Measurements from ENCODE around the gene CEMIP2. TPM values are rescaled to one million over a fixed set of nuclear protein-coding genes. Genes with fewer than 3 reads are reported as not detected.
"Not testable (repeated sequence)": the region's sequence is repeated elsewhere in the genome, so short reads cannot be mapped to it uniquely, and the experiment has no call there.

The CEMIP2 gene, protein sequence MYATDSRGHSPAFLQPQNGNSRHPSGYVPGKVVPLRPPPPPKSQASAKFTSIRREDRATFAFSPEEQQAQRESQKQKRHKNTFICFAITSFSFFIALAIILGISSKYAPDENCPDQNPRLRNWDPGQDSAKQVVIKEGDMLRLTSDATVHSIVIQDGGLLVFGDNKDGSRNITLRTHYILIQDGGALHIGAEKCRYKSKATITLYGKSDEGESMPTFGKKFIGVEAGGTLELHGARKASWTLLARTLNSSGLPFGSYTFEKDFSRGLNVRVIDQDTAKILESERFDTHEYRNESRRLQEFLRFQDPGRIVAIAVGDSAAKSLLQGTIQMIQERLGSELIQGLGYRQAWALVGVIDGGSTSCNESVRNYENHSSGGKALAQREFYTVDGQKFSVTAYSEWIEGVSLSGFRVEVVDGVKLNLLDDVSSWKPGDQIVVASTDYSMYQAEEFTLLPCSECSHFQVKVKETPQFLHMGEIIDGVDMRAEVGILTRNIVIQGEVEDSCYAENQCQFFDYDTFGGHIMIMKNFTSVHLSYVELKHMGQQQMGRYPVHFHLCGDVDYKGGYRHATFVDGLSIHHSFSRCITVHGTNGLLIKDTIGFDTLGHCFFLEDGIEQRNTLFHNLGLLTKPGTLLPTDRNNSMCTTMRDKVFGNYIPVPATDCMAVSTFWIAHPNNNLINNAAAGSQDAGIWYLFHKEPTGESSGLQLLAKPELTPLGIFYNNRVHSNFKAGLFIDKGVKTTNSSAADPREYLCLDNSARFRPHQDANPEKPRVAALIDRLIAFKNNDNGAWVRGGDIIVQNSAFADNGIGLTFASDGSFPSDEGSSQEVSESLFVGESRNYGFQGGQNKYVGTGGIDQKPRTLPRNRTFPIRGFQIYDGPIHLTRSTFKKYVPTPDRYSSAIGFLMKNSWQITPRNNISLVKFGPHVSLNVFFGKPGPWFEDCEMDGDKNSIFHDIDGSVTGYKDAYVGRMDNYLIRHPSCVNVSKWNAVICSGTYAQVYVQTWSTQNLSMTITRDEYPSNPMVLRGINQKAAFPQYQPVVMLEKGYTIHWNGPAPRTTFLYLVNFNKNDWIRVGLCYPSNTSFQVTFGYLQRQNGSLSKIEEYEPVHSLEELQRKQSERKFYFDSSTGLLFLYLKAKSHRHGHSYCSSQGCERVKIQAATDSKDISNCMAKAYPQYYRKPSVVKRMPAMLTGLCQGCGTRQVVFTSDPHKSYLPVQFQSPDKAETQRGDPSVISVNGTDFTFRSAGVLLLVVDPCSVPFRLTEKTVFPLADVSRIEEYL (N-terminal part only)
- polyA plus RNA-seq (ENCODE audit: insufficient read length in 4 of 4): 10 to 100 TPM; 24.6 to 31.8 (median 27.5) TPM

DNA sequence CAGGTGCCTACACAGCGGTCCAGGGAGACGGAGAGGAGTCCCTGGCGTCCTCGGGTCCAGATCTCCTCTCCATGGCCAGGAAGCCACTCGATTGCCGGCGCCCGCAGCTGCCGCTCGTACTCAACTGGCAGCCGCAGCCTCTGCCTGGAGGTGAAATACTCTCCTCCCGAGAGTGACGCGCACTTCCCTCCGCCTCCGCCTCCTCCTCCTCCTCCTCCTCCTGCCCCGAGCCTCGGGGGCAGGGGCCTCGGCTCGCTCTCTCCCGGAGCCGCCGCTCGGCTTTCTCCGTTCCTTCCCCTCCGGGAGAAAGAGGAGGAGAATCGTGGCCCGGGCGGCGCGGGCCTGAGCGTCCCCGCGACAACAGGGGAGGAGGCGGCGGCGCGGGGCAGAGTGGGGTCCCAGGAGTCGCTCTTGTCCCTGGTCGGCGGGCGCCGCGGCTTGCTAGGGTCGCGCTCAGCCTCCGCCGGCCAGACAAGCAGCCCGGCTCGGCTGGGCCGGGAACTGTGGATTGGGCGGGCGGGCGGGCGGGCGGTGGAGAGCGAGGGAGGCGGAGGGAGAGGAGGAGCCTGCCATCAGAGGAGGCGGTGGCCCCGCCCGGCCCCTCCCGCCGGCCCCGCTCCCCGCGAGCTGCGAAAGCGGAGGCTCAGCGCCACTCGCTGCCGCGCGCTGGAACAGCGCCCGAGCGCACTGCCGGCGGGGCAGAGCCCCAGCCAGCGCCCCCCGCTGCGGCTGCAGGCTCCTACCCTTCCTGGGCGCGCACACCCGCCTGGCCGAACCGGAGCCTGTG, at the start of gene CEMIP2:
CEMIP2 (minus strand) TSS at position 126 of the 787 bp plus-strand sequence. CDS start 18,140 bp downstream, outside the sequence.
- peak; percentile 77 to 81 (median 78) for DNase-seq (ENCODE audit: low read depth in 4 of 4, low spot score in 3 of 4)

DNA sequence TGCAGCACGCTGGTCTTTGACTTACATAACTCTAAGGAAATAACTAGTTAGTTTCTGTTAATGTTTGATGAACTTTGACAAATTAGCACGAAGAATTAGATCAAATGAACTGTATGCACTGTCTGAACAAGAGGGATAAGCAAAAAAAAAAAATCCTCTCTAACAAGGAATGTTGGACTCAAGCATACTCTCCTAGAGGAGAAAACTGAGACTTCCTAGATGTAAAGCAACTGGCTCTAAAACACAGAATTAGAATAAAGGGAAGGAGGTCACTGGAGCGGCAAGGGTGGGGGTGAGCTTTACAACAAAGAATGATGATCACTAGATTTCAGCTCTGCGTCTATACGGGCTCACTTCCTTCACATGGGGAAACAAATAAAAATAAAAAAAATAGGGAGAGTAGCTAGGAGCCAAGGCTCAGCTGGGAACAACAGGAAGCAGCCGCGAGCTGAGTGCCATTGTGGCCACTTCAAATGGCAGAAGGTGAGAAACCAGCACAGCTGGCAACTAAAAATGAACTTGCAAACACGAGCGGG, 48.7 kb upstream of the CEMIP2 start:
- no peak for DNase-seq (ENCODE audit: low read depth in 4 of 4, low spot score in 3 of 4)

GRCh38 chr9:71814815-71815214, 46.5 kb upstream of the CEMIP2 start:
- DNase-seq (ENCODE audit: low read depth in 4 of 4, low spot score in 3 of 4): no peak

- no peak for DNase-seq (ENCODE audit: low read depth in 4 of 4, low spot score in 3 of 4)
Observed at GRCh38 chr9:71814226-71814625, 45.9 kb upstream of the CEMIP2 start.

DNA sequence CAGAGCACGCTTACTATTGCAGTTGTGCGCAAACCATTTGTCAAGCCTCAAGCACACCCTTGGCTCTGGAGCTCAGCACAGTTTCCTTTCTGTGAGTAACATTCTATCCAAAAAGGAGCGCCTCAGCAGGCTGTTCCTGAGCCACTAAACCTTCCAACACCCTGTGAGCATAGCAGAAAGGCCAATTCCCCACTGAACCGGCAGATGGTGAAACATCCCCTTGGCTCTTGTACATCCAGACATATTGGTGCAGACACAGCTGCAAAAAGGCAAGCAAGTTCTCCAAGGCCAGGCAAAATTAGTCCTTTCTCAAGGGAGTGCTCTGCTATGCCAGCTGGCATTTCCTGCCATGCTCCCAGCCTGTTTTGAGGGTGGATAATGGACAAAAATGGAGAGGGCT, 44.1 kb upstream of the CEMIP2 start:
- DNase-seq (ENCODE audit: low read depth in 4 of 4, low spot score in 3 of 4): no peak

GRCh38 chr9:71808068-71808467, 39.8 kb upstream of the CEMIP2 start:
- no peak for DNase-seq (ENCODE audit: low read depth in 4 of 4, low spot score in 3 of 4)

DNA sequence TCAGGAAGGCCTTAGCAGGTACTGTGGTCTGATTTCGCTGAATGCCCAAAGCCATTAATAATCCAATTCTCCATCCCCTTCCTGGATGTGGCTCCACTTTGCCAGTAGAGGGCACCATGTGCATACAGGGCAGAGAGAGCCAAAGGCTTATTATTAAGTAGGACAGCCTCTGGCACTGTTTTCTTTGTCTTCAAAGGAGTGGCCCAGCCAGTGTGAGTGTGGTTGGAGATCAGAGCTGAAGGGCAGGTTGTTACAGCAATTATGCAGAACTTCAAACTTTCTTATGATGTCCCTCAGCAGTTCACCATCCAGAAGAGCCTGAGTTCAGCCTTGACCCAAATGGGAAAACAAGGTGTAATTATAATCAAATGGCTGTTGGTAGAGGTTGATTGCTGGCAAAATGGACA, 38.6 kb upstream of the CEMIP2 start:
- DNase-seq (ENCODE audit: low read depth in 4 of 4, low spot score in 3 of 4): peak in 3 of 4 donors; percentile 8 to 25 (median 18)

DNA sequence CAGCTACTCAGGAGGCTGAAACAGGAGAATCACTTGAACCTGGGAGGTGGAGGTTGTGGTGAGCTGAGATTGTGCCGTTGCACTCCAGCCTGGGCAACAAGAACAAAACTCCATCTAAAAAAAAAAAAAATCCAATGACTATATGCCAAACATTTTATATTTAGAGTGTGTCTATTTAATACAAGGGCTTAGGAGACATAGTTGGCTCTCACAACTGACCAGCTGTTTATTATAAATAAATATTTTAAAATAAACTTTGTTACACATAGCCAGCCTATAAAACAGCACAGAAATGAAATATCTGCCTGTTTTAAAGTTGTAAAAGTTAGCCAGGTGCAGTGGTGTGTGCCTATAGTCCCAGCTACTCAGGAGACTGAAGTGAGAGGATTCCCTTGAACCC, 36.8 kb upstream of the CEMIP2 start:
- DNase-seq (ENCODE audit: low read depth in 4 of 4, low spot score in 3 of 4): not testable (repeated sequence)

DNA sequence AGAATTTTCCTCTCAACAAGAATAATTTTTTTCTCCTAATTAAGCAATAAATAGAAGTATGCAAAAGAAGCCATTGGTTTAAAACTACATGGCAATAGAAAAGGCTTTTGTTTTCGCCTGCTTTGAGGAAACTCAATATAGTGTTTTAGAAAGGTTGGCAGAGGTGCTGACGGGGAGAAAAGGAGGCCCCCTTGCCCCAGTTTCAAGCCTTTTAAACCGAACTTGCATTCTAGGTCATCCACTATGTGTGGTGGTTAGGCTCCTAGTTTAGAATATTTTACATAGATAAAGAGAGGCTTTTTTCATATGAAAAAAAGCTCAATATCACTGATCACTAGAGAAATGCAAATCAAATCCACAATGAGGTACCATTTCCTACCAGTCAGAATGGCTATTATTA, 33.5 kb upstream of the CEMIP2 start:
- DNase-seq (ENCODE audit: low read depth in 4 of 4, low spot score in 3 of 4): no peak

DNA sequence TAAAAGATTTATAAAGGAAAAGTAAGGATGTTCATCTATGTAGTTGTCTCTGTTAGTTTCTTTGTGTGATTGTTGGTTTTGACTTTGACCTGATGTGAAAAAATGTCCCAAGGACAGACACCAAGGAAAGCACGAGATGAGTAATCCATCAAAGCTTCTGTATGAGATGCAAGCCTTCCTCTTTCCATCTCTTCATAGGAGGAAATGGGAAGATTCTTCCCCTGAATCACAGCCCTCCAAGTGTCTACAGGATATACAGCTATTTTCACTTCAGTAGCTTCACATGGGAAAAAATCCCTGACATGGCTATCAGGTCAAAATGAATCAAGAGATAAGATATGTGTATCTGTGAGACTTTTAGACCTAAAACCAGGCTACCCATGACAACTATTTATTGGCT, 29.0 kb upstream of the CEMIP2 start:
- DNase-seq (ENCODE audit: low read depth in 4 of 4, low spot score in 3 of 4): no peak

GRCh38 chr9:71796100-71796767, 27.9 kb upstream of the CEMIP2 start:
- DNase-seq (ENCODE audit: low read depth in 4 of 4, low spot score in 3 of 4): no peak

DNA sequence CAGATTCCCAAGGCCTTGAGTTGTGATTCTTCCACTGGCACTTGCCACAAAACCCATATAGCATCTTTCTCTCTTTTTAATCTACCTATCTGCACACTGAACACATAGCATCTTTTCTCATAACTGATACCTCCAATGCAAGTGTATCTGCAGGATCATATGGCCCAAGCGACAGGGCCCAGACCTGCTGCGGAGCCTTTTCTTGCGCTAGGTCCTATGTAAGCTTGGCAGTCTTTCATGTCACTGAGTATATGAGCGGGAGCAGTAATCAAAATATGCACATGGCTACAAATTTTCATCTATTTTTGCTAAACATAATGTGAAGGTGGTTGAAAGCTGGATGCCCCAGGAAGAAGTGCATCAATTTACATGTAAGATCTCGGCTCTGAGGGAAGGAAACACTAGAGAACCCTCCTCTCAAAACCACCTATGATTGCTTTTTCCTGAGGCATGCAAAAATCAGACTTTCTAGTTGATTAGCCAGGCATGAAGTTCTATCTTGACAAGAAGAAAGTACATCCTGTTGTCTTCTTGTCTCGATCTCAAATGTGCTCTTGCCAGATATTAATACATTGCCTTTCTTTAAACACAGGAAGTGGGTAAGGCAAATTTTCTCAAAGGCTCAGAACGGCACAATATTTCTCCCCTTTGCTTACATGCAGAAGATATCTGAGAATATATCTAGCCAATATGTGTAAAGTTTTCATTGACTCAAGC, 26.9 kb upstream of the CEMIP2 start:
- DNase-seq (ENCODE audit: low read depth in 4 of 4, low spot score in 3 of 4): no peak

GRCh38 chr9:71793386-71794105, 25.2 kb upstream of the CEMIP2 start:
- DNase-seq (ENCODE audit: low read depth in 4 of 4, low spot score in 3 of 4): no peak

DNA sequence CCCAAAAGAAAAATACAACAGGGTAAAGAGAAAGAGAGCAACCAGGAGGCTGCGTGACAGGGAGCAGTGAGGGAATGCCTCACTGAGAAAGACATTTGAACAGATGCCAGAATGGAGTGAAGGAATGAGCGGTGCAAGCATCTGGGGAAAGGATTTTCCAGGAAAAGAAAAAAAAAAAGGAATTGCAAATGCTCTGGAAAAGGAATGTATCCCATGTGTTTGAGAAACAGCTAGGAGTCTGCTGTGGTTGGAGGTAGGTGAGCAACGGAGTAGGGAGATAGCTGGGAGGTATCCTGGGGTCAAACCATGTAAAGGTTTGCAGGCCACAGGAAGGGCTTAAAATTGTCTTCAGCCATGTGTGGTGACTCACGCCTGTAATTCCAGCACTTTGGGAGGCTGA, 23.6 kb upstream of the CEMIP2 start:
- DNase-seq (ENCODE audit: low read depth in 4 of 4, low spot score in 3 of 4): no peak

- no peak for DNase-seq (ENCODE audit: low read depth in 4 of 4, low spot score in 3 of 4)
Observed at GRCh38 chr9:71790296-71790695, 22.0 kb upstream of the CEMIP2 start.

DNA sequence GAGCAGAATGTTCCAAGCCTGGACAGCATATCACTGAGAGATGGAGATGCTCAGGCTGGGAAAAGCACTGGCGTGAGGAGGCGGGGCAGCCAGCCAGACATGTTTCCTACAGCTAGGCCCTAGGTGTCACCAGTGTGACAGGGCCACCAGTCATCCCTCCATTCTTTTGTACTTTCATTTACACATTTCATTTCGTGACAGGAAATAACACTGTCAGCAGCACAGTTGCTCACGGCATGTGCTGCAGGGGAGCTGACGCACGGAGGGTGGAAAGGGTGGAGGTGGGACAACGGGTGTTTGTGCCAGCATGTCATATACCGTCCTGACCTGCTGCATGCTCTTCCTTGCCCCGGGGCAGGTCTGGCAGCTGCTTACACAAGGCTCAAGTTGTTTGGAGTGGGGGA, 14.8 kb upstream of the CEMIP2 start:
- DNase-seq (ENCODE audit: low read depth in 4 of 4, low spot score in 3 of 4): no peak

GRCh38 chr9:71781391-71781790, 13.1 kb upstream of the CEMIP2 start:
- no peak for DNase-seq (ENCODE audit: low read depth in 4 of 4, low spot score in 3 of 4)

GRCh38 chr9:71780953-71781352, 12.6 kb upstream of the CEMIP2 start:
- no peak for DNase-seq (ENCODE audit: low read depth in 4 of 4, low spot score in 3 of 4)

Measured in right renal pelvis (tissue), 4 donors.